C4-2B (cell line): Measurements from ENCODE around the gene PLAGL1.

Source experiments
- H3K27ac ChIP-seq: fragments of 450-650 bp; 2 replicates; pipeline ENCODE4 v1.5.1; 2017
- CTCF ChIP-seq: fragments of 450-650 bp; conservative IDR thresholded peaks from 2 replicates; pipeline ENCODE4 v1.5.1; 2017; ENCODE audit warnings: mild to moderate bottlenecking
- ZFX ChIP-seq: fragments of 450-650 bp; IDR thresholded peaks from 2 replicates; pipeline ENCODE4 v1.6.1; 2017

Gene PLAGL1

GRCh38 chr6:144006736-144007477 is 1.2 kb downstream of the PLAGL1 start:
- no peak overlapping the region for H3K27ac ChIP-seq
- TF ChIP-seq ZFX = no peak
- TF ChIP-seq CTCF = no peak

- TF ChIP-seq ZFX (no peak), CTCF (no peak)
- H3K27ac ChIP-seq = no peak overlapping the region
Measured at GRCh38 chr6:143999406-143999805, 8.7 kb downstream of the PLAGL1 start.

- TF ChIP-seq CTCF (no peak), ZFX (no peak)
Measured at GRCh38 chr6:143998686-143999085, 9.4 kb downstream of the PLAGL1 start.

GRCh38 chr6:143993965-143994646 is 14.0 kb downstream of the PLAGL1 start:
- TF ChIP-seq ZFX (no peak), CTCF (no peak)
- no peak overlapping the region for H3K27ac ChIP-seq

More at GRCh38 chr6:143998686-143999085, 9.4 kb downstream of the PLAGL1 start:
- H3K27ac ChIP-seq = no peak overlapping the region

- no peak for TF ChIP-seq ZFX
- no peak for TF ChIP-seq CTCF
- no peak overlapping the region for H3K27ac ChIP-seq
Measured at GRCh38 chr6:143992285-143992684, 15.8 kb downstream of the PLAGL1 start.

- TF ChIP-seq ZFX = no peak
- no peak overlapping the region for H3K27ac ChIP-seq
Measured at GRCh38 chr6:143986463-143987065, 21.5 kb downstream of the PLAGL1 start.

- TF ChIP-seq ZFX (no peak), CTCF (no peak)
Measured at GRCh38 chr6:143984666-143985065, 23.4 kb downstream of the PLAGL1 start.

More at GRCh38 chr6:143984666-143985065, 23.4 kb downstream of the PLAGL1 start:
- no peak overlapping the region for H3K27ac ChIP-seq
